ENCODE measurements around the gene BMERB1.
A peak's percentile ranks its signal among the peaks of the same experiment; 100 is the strongest.
"Not testable (repeated sequence)": the region's sequence is repeated elsewhere in the genome, so short reads cannot be mapped to it uniquely, and the experiment has no call there.

The BMERB1 gene

GRCh38 chr16:15464401-15465186 lies 30.2 kb downstream of the BMERB1 start:
- DNase-seq = no peak

GRCh38 chr16:15466131-15466530 lies 31.7 kb downstream of the BMERB1 start:
- no peak for DNase-seq

- DNase-seq = no peak
Measured at GRCh38 chr16:15466886-15467781, 32.7 kb downstream of the BMERB1 start.

- DNase-seq = not testable (repeated sequence)
Measured at GRCh38 chr16:15476971-15477370, 42.6 kb downstream of the BMERB1 start.

GRCh38 chr16:15477802-15478201 lies 43.4 kb downstream of the BMERB1 start:
- no peak for DNase-seq

GRCh38 chr16:15482068-15482747 lies 47.8 kb downstream of the BMERB1 start:
- DNase-seq = peak; percentile 46

- DNase-seq = no peak
Measured at GRCh38 chr16:15482748-15483298, 48.4 kb downstream of the BMERB1 start.

- no peak for DNase-seq
Measured at GRCh38 chr16:15483857-15484256, 49.5 kb downstream of the BMERB1 start.

- no peak for DNase-seq
Measured at GRCh38 chr16:15484662-15485061, 50.3 kb downstream of the BMERB1 start.

- DNase-seq = no peak
Measured at GRCh38 chr16:15485175-15485574, 50.8 kb downstream of the BMERB1 start.

- DNase-seq = no peak
Measured at GRCh38 chr16:15486661-15487060, 52.3 kb downstream of the BMERB1 start.

- DNase-seq = no peak
Measured at GRCh38 chr16:15487336-15488284, 53.2 kb downstream of the BMERB1 start.

GRCh38 chr16:15489016-15489415 lies 54.6 kb downstream of the BMERB1 start:
- DNase-seq = no peak

- no peak for DNase-seq
Measured at GRCh38 chr16:15490123-15490711, 55.8 kb downstream of the BMERB1 start.

- DNase-seq = no peak
Measured at GRCh38 chr16:15491411-15491810, 57.0 kb downstream of the BMERB1 start.

GRCh38 chr16:15492091-15492740 lies 57.8 kb downstream of the BMERB1 start:
- DNase-seq = no peak

- DNase-seq = no peak
Measured at GRCh38 chr16:15493466-15494180, 59.2 kb downstream of the BMERB1 start.

- no peak for DNase-seq
Measured at GRCh38 chr16:15494236-15494635, 59.8 kb downstream of the BMERB1 start.

GRCh38 chr16:15495898-15496297 lies 61.5 kb downstream of the BMERB1 start:
- no peak for DNase-seq

Measured in activated CD4-positive, alpha-beta T cell treated with anti-CD3 and anti-CD28 coated beads, Interleukin-10, Interleukin-2, amounts not matched to agents 100 ng/mL and 50 ng/mL, durations not matched to agents 16 hours and 8 hours (primary cell).